ENCODE measurements around the gene SOCS3. TPM values are rescaled to one million over a fixed set of nuclear protein-coding genes. Genes with fewer than 3 reads are reported as not detected.
A peak's percentile ranks its signal among the peaks of the same experiment; 100 is the strongest.

Gene SOCS3
- total and polyA plus RNA-seq, 10 of the 15 experiments (the other 5 are each of a cell fraction or from before 2014, with no cell fraction given): 0.05 to 3.9 (median 1.0) TPM

- BruUV-seq (replicated peaks): no TSS peak
- FAIRE-seq (no peak), DNase-seq (ENCODE audit: low read depth, low spot score) (no peak), ATAC-seq (peak; percentile 46)
- ChIA-PET SMC1A (ENCODE audit: uncharacterized antibody, unreplicated experiment) (interaction anchor here (1.0 to 1.5 kb wide), 4 partner anchors 33 to 132 kb away, joined by 3 to 6 read pairs (median 3); no protein-coding TSS in a partner anchor), RAD21 (ENCODE audit: unreplicated experiment) (interaction anchor here (0.6 to 1.7 kb wide), 9 partner anchors 11 to 137 kb away, joined by 3 to 9 read pairs (median 3); no protein-coding TSS in a partner anchor), CTCF (interaction anchor here (0.6 to 1.4 kb wide), 7 partner anchors 11 to 137 kb away, joined by 3 to 5 read pairs (median 3); no protein-coding TSS in a partner anchor), POLR2A (interaction anchor here (0.8 to 1.2 kb wide), 3 partner anchors 30 to 368 kb away, joined by 3 to 4 read pairs (median 3); no protein-coding TSS in a partner anchor)
- peaks cover 4 to 11% of the 10 kb centered on the region in 2 experiments; a peak in 3 of 4 replicates for H3K36me3 ChIP-seq (ENCODE audit: control insufficient read depth in 2 of 2, insufficient read depth in 2 of 2, low read length in 1 of 2)
- in situ Hi-C loops (cut with MboI) (no loop called here), intact Hi-C loops (cut with micrococcal nuclease; ENCODE audit: unreplicated experiment) (no loop called here)
- H3K9me3 ChIP-seq (replicated peaks; ENCODE audit: control insufficient read depth, insufficient read depth, low read length): no peaks in the 10 kb centered on the region
- no peaks in the 10 kb centered on the region; the same call in 1 of the 2 replicates for H4K20me1 ChIP-seq (ENCODE audit: control insufficient read depth, insufficient read depth)
- peaks cover 81% of the 10 kb centered on the region for H3K79me2 ChIP-seq (ENCODE audit: control insufficient read depth, insufficient read depth, low read length)
- H3K4me3 ChIP-seq: peak overlapping the region; percentile 49; the same call in 1 of the 2 replicates
- H2AFZ ChIP-seq (ENCODE audit: control insufficient read depth, low read depth, low read length): no peak overlapping the region
- H3K4me2 ChIP-seq (ENCODE audit: control insufficient read depth, insufficient read depth): peak overlapping the region; percentile 95
- H3K9ac ChIP-seq (ENCODE audit: control insufficient read depth, insufficient read depth, low read length): peak overlapping the region; percentile 77
- peak overlapping the region; percentile 97 for H3K27ac ChIP-seq (ENCODE audit: control insufficient read depth, insufficient read depth)
- H3K4me1 ChIP-seq (ENCODE audit: control insufficient read depth, insufficient read depth, low read length): peaks cover 86% of the 10 kb centered on the region
- 11% methylated on average over 10 of the region's 10 CpGs for WGBS (ENCODE audit: insufficient coverage, insufficient replicate concordance, low lambda C conversion rate, missing lambda C conversion rate)
- no peaks in the 10 kb centered on the region for H3K27me3 ChIP-seq (replicated peaks in 1 of 2; ENCODE audit: control insufficient read depth in 2 of 2, insufficient read depth in 2 of 2, low read length in 1 of 2)
- TF ChIP-seq WRNIP1 (IDR thresholded peaks at IDR 0.05; ENCODE audit: borderline replicate concordance, low read depth, low read length): no peak
- no peak for TF ChIP-seq POLR2AphosphoS2 (IDR thresholded peaks at IDR 0.05; ENCODE audit: low read depth, low read length)
- no peak for TF ChIP-seq TARDBP (IDR thresholded peaks at IDR 0.05; ENCODE audit: borderline replicate concordance)
- TF ChIP-seq ESRRA (IDR thresholded peaks at IDR 0.05; ENCODE audit: low read length): no peak
- TF ChIP-seq, protein P1, sequence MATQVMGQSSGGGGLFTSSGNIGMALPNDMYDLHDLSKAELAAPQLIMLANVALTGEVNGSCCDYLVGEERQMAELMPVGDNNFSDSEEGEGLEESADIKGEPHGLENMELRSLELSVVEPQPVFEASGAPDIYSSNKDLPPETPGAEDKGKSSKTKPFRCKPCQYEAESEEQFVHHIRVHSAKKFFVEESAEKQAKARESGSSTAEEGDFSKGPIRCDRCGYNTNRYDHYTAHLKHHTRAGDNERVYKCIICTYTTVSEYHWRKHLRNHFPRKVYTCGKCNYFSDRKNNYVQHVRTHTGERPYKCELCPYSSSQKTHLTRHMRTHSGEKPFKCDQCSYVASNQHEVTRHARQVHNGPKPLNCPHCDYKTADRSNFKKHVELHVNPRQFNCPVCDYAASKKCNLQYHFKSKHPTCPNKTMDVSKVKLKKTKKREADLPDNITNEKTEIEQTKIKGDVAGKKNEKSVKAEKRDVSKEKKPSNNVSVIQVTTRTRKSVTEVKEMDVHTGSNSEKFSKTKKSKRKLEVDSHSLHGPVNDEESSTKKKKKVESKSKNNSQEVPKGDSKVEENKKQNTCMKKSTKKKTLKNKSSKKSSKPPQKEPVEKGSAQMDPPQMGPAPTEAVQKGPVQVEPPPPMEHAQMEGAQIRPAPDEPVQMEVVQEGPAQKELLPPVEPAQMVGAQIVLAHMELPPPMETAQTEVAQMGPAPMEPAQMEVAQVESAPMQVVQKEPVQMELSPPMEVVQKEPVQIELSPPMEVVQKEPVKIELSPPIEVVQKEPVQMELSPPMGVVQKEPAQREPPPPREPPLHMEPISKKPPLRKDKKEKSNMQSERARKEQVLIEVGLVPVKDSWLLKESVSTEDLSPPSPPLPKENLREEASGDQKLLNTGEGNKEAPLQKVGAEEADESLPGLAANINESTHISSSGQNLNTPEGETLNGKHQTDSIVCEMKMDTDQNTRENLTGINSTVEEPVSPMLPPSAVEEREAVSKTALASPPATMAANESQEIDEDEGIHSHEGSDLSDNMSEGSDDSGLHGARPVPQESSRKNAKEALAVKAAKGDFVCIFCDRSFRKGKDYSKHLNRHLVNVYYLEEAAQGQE (IDR thresholded peaks at IDR 0.05; ENCODE audit: low read depth, low read length): no peak
- TF ChIP-seq, protein P2, sequence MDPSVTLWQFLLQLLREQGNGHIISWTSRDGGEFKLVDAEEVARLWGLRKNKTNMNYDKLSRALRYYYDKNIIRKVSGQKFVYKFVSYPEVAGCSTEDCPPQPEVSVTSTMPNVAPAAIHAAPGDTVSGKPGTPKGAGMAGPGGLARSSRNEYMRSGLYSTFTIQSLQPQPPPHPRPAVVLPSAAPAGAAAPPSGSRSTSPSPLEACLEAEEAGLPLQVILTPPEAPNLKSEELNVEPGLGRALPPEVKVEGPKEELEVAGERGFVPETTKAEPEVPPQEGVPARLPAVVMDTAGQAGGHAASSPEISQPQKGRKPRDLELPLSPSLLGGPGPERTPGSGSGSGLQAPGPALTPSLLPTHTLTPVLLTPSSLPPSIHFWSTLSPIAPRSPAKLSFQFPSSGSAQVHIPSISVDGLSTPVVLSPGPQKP (IDR thresholded peaks at IDR 0.05; ENCODE audit: low read depth, low read length): no peak
- no peak for TF ChIP-seq GATAD2B (conservative IDR thresholded peaks at IDR 0.05; ENCODE audit: low read depth)
- TF ChIP-seq NFIC (IDR thresholded peaks at IDR 0.05; ENCODE audit: low read depth, low read length): peak; percentile 51; the same call in 1 of the 2 replicates
- TF ChIP-seq RFX5 (IDR thresholded peaks at IDR 0.05; ENCODE audit: low read depth, low read length): no peak
- TF ChIP-seq, protein P3, sequence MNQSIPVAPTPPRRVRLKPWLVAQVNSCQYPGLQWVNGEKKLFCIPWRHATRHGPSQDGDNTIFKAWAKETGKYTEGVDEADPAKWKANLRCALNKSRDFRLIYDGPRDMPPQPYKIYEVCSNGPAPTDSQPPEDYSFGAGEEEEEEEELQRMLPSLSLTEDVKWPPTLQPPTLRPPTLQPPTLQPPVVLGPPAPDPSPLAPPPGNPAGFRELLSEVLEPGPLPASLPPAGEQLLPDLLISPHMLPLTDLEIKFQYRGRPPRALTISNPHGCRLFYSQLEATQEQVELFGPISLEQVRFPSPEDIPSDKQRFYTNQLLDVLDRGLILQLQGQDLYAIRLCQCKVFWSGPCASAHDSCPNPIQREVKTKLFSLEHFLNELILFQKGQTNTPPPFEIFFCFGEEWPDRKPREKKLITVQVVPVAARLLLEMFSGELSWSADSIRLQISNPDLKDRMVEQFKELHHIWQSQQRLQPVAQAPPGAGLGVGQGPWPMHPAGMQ (IDR thresholded peaks at IDR 0.05; ENCODE audit: borderline replicate concordance): no peak
- TF ChIP-seq CHD1 (IDR thresholded peaks at IDR 0.05; ENCODE audit: low read depth, low read length): no peak
- TF ChIP-seq YBX1 (IDR thresholded peaks at IDR 0.05): no peak
- TF ChIP-seq RUNX3 (IDR thresholded peaks at IDR 0.05; ENCODE audit: low read length): peak; percentile 48
- no peak for TF ChIP-seq EZH2 (IDR thresholded peaks at IDR 0.05; ENCODE audit: borderline replicate concordance, control insufficient read depth, low read depth, low read length)
- no peak for TF ChIP-seq SUPT20H (IDR thresholded peaks at IDR 0.05; ENCODE audit: borderline replicate concordance, control insufficient read depth, low read depth, low read length)
Observed at GRCh38 chr17:78387977-78388941, 28.4 kb upstream of the SOCS3 start.
